LNCaP clone FGC (cell line): ENCODE measurements around the gene PALMD.

Experiments used
- DNase-seq: peaks from one replicate; pipeline ENCODE4 v3.0.0-alpha.2; 2011; ENCODE audit warnings: low read depth
- H3K4me3 ChIP-seq: 2 replicates; pipeline ENCODE4 v1.5.1; 2011; ENCODE audit warnings: mild to moderate bottlenecking, low read depth, low read length, control low read depth
- CTCF ChIP-seq: IDR thresholded peaks from 2 replicates; pipeline ENCODE4 v1.5.1; 2012; ENCODE audit warnings: mild to moderate bottlenecking; ENCODE audit not compliant: control insufficient read depth, insufficient read depth; ENCODE audit errors: extremely low read depth

Gene PALMD

GRCh38 chr1:99665212-99665611, 19.3 kb downstream of the PALMD start:
- no peak overlapping the region for H3K4me3 ChIP-seq
- DNase-seq: no peak
- TF ChIP-seq CTCF: no peak

GRCh38 chr1:99669376-99669775, 23.5 kb downstream of the PALMD start:
- no peak for DNase-seq
- H3K4me3 ChIP-seq: no peak overlapping the region
- no peak for TF ChIP-seq CTCF

- H3K4me3 ChIP-seq: no peak overlapping the region
- no peak for DNase-seq
- TF ChIP-seq CTCF: no peak
Observed at GRCh38 chr1:99669821-99670220, 23.9 kb downstream of the PALMD start.

- H3K4me3 ChIP-seq: no peak overlapping the region
- no peak for TF ChIP-seq CTCF
- DNase-seq: no peak
Observed at GRCh38 chr1:99670583-99670982, 24.7 kb downstream of the PALMD start.

GRCh38 chr1:99672038-99672437, 26.1 kb downstream of the PALMD start:
- no peak overlapping the region for H3K4me3 ChIP-seq
- TF ChIP-seq CTCF: no peak
- DNase-seq: no peak

- no peak overlapping the region for H3K4me3 ChIP-seq
- no peak for TF ChIP-seq CTCF
- no peak for DNase-seq
Observed at GRCh38 chr1:99672530-99673213, 26.8 kb downstream of the PALMD start.

GRCh38 chr1:99673315-99673714, 27.4 kb downstream of the PALMD start:
- H3K4me3 ChIP-seq: no peak overlapping the region
- no peak for DNase-seq
- TF ChIP-seq CTCF: no peak
